ENCODE results near the gene RIMS4.

RIMS4 gene

GRCh38 chr20:44792796-44793195, 17.6 kb downstream of the RIMS4 start:
- DNase-seq (ENCODE audit: low read depth), result no peak
- H3K4me3 ChIP-seq (ENCODE audit: control insufficient read depth, low read depth, low read length), result no peak overlapping the region
- TF ChIP-seq, protein P1, sequence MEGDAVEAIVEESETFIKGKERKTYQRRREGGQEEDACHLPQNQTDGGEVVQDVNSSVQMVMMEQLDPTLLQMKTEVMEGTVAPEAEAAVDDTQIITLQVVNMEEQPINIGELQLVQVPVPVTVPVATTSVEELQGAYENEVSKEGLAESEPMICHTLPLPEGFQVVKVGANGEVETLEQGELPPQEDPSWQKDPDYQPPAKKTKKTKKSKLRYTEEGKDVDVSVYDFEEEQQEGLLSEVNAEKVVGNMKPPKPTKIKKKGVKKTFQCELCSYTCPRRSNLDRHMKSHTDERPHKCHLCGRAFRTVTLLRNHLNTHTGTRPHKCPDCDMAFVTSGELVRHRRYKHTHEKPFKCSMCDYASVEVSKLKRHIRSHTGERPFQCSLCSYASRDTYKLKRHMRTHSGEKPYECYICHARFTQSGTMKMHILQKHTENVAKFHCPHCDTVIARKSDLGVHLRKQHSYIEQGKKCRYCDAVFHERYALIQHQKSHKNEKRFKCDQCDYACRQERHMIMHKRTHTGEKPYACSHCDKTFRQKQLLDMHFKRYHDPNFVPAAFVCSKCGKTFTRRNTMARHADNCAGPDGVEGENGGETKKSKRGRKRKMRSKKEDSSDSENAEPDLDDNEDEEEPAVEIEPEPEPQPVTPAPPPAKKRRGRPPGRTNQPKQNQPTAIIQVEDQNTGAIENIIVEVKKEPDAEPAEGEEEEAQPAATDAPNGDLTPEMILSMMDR (IDR thresholded peaks at IDR 0.05; ENCODE audit: control insufficient read depth, insufficient read depth, low read depth, low read length, missing control alignments), result no peak

DNA sequence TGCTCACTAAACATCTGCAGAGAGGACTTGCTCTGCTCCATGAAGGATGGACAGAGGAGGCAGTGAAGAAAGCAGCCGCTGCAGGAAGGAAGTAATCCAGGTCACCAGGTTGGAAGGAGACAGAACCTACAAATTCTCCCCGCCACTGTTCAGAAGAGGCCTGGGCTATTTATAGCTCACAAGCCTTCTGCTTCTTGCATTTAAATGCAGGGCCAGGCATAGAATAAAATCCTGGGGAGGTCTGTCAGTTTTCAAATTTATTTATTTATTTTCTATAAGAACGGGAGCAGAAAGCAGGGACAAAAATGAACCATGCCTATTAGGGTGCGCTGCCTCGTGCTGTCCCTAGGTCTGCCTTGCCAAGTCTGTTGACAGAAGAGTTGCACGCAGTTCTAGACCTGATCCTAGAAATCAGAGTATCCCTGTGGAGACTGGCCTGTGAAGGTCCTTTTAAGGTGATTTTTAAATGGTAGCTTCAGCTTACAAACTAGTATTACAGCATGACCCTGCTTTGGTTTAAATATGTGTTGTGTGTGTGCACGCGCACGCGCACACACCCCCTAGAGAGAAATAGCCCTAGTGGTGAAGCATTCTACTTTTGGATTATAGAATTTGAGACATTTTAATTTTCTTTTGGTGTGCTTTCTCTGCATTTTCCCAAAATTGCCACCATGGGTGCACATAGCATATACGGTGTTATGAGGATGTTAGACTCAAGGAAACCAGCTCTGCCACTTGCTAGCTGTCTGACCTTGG, 19.5 kb downstream of the RIMS4 start:
- H3K4me3 ChIP-seq (ENCODE audit: control insufficient read depth, low read depth, low read length), result no peak overlapping the region
- TF ChIP-seq, protein P1 (IDR thresholded peaks at IDR 0.05; ENCODE audit: control insufficient read depth, insufficient read depth, low read depth, low read length, missing control alignments), result no peak
- no peak for DNase-seq (ENCODE audit: low read depth)

DNA sequence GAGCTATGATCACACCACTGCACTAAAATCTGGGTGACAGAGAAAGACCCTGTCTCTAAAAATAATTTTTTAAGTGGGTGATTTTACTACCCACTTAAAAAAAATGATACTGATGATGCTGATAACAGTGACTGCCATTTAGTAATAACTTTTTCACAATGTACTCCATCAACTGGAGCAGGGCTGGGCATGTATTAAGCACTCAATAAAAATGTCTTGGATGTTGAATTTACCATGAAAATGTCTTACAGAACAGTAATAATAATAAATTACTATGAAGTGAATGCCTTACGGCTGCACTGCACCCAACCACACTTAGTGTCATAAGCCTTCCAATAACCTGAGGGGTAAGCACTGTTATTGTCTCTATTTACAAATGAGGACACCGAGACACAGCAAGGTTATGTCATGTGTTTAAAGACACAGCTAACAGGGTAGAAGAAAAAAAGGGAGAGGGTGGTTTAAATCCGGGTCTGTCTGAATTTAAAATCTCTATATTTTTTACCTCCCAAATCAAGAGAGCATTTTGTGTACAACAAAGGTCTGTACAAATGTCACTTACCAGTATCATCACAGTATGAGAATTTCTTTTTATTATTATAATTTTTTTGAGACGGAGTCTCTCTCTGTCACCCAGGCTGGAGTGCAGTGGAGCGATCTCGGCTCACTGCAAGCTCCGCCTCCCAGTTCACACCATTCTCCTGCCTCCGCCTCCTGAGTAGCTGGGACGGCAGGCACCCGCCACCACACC, 21.5 kb downstream of the RIMS4 start:
- TF ChIP-seq, protein P1 (IDR thresholded peaks at IDR 0.05; ENCODE audit: control insufficient read depth, insufficient read depth, low read depth, low read length, missing control alignments), result no peak
- H3K4me3 ChIP-seq (ENCODE audit: control insufficient read depth, low read depth, low read length), result no peak overlapping the region
- DNase-seq (ENCODE audit: low read depth), result no peak

DNA sequence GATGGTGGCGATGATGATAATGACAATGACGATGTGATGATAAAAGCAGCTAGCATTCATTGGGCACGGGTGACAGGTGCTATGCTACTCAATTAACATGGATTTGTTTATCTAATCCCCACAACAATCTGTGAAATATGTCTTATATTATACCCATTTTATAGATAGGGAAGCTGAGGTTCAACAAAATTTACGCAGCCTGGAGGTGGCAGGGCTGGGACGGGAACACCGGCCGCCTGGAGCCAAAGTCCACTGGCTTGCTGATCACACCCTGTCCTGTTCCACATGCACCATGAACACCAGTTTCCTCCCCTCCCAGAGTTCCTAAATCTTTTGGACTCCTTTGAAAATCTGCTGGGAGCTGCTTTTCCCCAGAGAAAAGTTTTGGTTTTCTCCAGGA, 23.0 kb downstream of the RIMS4 start:
- no peak overlapping the region for H3K4me3 ChIP-seq (ENCODE audit: control insufficient read depth, low read depth, low read length)
- DNase-seq (ENCODE audit: low read depth), result no peak
- TF ChIP-seq, protein P1 (IDR thresholded peaks at IDR 0.05; ENCODE audit: control insufficient read depth, insufficient read depth, low read depth, low read length, missing control alignments), result no peak

- no peak for DNase-seq (ENCODE audit: low read depth)
- H3K4me3 ChIP-seq (ENCODE audit: control insufficient read depth, low read depth, low read length), result no peak overlapping the region
- TF ChIP-seq, protein P1 (IDR thresholded peaks at IDR 0.05; ENCODE audit: control insufficient read depth, insufficient read depth, low read depth, low read length, missing control alignments), result peak; percentile 14
Measured at GRCh38 chr20:44785768-44786167, 24.6 kb downstream of the RIMS4 start.

DNA sequence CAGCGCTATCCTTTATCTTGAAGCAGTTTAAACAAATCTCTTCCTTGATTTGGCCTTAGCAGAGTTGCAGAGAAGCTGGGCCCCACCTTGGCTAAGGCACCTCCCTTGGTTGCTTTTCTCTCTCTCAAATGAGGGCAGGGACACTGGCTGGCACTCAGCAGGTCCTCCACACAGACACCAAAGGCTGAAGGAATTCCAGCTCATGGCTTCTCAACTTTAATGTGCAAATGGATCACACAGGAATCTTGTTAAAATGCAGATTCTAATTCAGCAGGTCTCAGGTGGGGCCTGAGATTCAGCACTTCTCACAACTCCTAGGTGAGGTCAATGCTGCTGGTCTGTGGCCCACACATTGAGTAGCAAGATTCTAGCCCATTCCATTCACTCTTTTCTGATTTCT, 25.7 kb downstream of the RIMS4 start:
- no peak for DNase-seq (ENCODE audit: low read depth)
- TF ChIP-seq, protein P1 (IDR thresholded peaks at IDR 0.05; ENCODE audit: control insufficient read depth, insufficient read depth, low read depth, low read length, missing control alignments), result no peak
- H3K4me3 ChIP-seq (ENCODE audit: control insufficient read depth, low read depth, low read length), result no peak overlapping the region
